GM12878 (cell line): ENCODE data around the gene ABHD1.

Experiments
- GABPA ChIP-seq: IDR thresholded peaks from 2 replicates; pipeline ENCODE4 v1.6.1; 2014; ENCODE audit warnings: antibody characterized with exemption, low read depth, mild to moderate bottlenecking, inconsistent platforms
- HDAC2 ChIP-seq: fragments of 200-600 bp; sonication (generic); IDR thresholded peaks from 2 replicates; pipeline ENCODE4 v1.6.1; 2017
- POLR2A ChIP-seq: IDR thresholded peaks from 2 replicates; pipeline ENCODE4 v1.6.1; 2011; ENCODE audit warnings: low read depth, mild to moderate bottlenecking, low read length
- POLR2AphosphoS5 ChIP-seq: IDR thresholded peaks from 2 replicates; pipeline ENCODE4 v1.6.1; 2011; ENCODE audit warnings: mild to moderate bottlenecking, low read length, inconsistent platforms
- RAD21 ChIP-seq: IDR thresholded peaks from 2 replicates; pipeline ENCODE4 v1.6.1; 2011; ENCODE audit warnings: mild to moderate bottlenecking, low read depth, low read length, moderate library complexity; ENCODE audit not compliant: insufficient read depth
- TF ChIP-seq, protein P1 (sequence below), 3 experiments: IDR thresholded peaks in 2 of 3; conservative IDR thresholded peaks in 1 of 3; 2 replicates each; pipeline ENCODE4 v1.5.1; 2011; ENCODE audit warnings: low read depth in 3 of 3, low read length in 3 of 3, mild to moderate bottlenecking in 3 of 3, control low read depth in 2 of 3, moderate library complexity in 2 of 3, inconsistent platforms in 1 of 3, mixed read lengths in 1 of 3; ENCODE audit not compliant: control insufficient read depth in 2 of 3, insufficient read depth in 1 of 3; ENCODE audit errors: extremely low read depth in 1 of 3

- TF ChIP-seq POLR2AphosphoS5 (no peak), GABPA (no peak), POLR2A (no peak), RAD21 (no peak), HDAC2 (no peak)
- TF ChIP-seq, protein P1, sequence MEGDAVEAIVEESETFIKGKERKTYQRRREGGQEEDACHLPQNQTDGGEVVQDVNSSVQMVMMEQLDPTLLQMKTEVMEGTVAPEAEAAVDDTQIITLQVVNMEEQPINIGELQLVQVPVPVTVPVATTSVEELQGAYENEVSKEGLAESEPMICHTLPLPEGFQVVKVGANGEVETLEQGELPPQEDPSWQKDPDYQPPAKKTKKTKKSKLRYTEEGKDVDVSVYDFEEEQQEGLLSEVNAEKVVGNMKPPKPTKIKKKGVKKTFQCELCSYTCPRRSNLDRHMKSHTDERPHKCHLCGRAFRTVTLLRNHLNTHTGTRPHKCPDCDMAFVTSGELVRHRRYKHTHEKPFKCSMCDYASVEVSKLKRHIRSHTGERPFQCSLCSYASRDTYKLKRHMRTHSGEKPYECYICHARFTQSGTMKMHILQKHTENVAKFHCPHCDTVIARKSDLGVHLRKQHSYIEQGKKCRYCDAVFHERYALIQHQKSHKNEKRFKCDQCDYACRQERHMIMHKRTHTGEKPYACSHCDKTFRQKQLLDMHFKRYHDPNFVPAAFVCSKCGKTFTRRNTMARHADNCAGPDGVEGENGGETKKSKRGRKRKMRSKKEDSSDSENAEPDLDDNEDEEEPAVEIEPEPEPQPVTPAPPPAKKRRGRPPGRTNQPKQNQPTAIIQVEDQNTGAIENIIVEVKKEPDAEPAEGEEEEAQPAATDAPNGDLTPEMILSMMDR (IDR thresholded peaks at IDR 0.05 in 2 of 3, conservative IDR thresholded peaks at IDR 0.05 in 1 of 3; ENCODE audit: control insufficient read depth in 2 of 3, extremely low read depth in 1 of 3, insufficient read depth in 1 of 3, low read depth in 3 of 3, low read length in 3 of 3), result no peak
Measured at GRCh38 chr2:27121906-27122305, 1.7 kb upstream of the ABHD1 start.
